ENCODE measurements around the gene ARHGEF39.

ARHGEF39 gene

GRCh38 chr9:35664531-35665470 is at the start of gene ARHGEF39:
Gene ARHGEF39 (minus strand): TSS chr9:35665195. CDS start chr9:35665169, 26 bp downstream.
- no peak for FAIRE-seq

- FAIRE-seq: no peak
Observed at GRCh38 chr9:35714123-35714522, 49.1 kb upstream of the ARHGEF39 start.

- no peak for FAIRE-seq
Observed at GRCh38 chr9:35713578-35713977, 48.6 kb upstream of the ARHGEF39 start.

GRCh38 chr9:35712762-35713400 is 47.9 kb upstream of the ARHGEF39 start:
- FAIRE-seq: no peak

GRCh38 chr9:35711501-35712428 is 46.8 kb upstream of the ARHGEF39 start:
- no peak for FAIRE-seq

GRCh38 chr9:35710818-35711500 is 46.0 kb upstream of the ARHGEF39 start:
- no peak for FAIRE-seq

GRCh38 chr9:35708146-35708545 is 43.2 kb upstream of the ARHGEF39 start:
- FAIRE-seq: no peak

- FAIRE-seq: no peak
Observed at GRCh38 chr9:35706951-35707350, 42.0 kb upstream of the ARHGEF39 start.

- FAIRE-seq: no peak
Observed at GRCh38 chr9:35705836-35706430, 40.9 kb upstream of the ARHGEF39 start.

- FAIRE-seq: no peak
Observed at GRCh38 chr9:35705372-35705771, 40.4 kb upstream of the ARHGEF39 start.

GRCh38 chr9:35703906-35704672 is 39.1 kb upstream of the ARHGEF39 start:
- FAIRE-seq: no peak

GRCh38 chr9:35702696-35703095 is 37.7 kb upstream of the ARHGEF39 start:
- FAIRE-seq: no peak

GRCh38 chr9:35700942-35701341 is 35.9 kb upstream of the ARHGEF39 start:
- FAIRE-seq: no peak

- FAIRE-seq: no peak
Observed at GRCh38 chr9:35700031-35700430, 35.0 kb upstream of the ARHGEF39 start.

GRCh38 chr9:35698231-35698630 is 33.2 kb upstream of the ARHGEF39 start:
- no peak for FAIRE-seq

GRCh38 chr9:35697486-35697885 is 32.5 kb upstream of the ARHGEF39 start:
- FAIRE-seq: no peak

GRCh38 chr9:35696520-35697215 is 31.7 kb upstream of the ARHGEF39 start:
- FAIRE-seq: no peak

GRCh38 chr9:35695943-35696401 is 31.0 kb upstream of the ARHGEF39 start:
- no peak for FAIRE-seq

GRCh38 chr9:35691757-35692301 is 26.8 kb upstream of the ARHGEF39 start:
- FAIRE-seq: no peak

GRCh38 chr9:35691334-35691650 is 26.3 kb upstream of the ARHGEF39 start:
- FAIRE-seq: no peak
